ENCODE data around the gene PRKAG1.

- TF ChIP-seq CTCF (IDR thresholded peaks at IDR 0.05), result no peak
- TF ChIP-seq POLR2A (IDR thresholded peaks at IDR 0.05; ENCODE audit: low read depth), result no peak
Measured at GRCh38 chr12:49026101-49026500, 7.5 kb upstream of the PRKAG1 start.
